Adrenal gland (tissue), 5 donors: ENCODE measurements around the gene VPS18.
A peak's percentile ranks its signal among the peaks of the same experiment; 100 is the strongest.

Experiments
- CTCF ChIP-seq, 6 experiments: fragments of 450-650 bp in 4 of 6; fragments of 200-600 bp in 2 of 6; sonication (generic) in 1 of 6; IDR thresholded peaks; 1 replicate in 5 of 6; 2 replicates in 1 of 6; pipeline versions ENCODE4 v1.5.1 to v1.8.0; 2016 to 2021; ENCODE audit warnings: antibody characterized with exemption in 6 of 6, mild to moderate bottlenecking in 2 of 6, moderate library complexity in 1 of 6
- POLR2A ChIP-seq, 2 donors: fragments of 450-650 bp; IDR thresholded peaks; one replicate each; pipeline ENCODE4 v1.6.1; 2017; ENCODE audit warnings: antibody characterized with exemption in 2 of 2, mild to moderate bottlenecking in 2 of 2, moderate library complexity in 1 of 2
- donor health status: DM: no; HTN: no; CAD: no.

DNA sequence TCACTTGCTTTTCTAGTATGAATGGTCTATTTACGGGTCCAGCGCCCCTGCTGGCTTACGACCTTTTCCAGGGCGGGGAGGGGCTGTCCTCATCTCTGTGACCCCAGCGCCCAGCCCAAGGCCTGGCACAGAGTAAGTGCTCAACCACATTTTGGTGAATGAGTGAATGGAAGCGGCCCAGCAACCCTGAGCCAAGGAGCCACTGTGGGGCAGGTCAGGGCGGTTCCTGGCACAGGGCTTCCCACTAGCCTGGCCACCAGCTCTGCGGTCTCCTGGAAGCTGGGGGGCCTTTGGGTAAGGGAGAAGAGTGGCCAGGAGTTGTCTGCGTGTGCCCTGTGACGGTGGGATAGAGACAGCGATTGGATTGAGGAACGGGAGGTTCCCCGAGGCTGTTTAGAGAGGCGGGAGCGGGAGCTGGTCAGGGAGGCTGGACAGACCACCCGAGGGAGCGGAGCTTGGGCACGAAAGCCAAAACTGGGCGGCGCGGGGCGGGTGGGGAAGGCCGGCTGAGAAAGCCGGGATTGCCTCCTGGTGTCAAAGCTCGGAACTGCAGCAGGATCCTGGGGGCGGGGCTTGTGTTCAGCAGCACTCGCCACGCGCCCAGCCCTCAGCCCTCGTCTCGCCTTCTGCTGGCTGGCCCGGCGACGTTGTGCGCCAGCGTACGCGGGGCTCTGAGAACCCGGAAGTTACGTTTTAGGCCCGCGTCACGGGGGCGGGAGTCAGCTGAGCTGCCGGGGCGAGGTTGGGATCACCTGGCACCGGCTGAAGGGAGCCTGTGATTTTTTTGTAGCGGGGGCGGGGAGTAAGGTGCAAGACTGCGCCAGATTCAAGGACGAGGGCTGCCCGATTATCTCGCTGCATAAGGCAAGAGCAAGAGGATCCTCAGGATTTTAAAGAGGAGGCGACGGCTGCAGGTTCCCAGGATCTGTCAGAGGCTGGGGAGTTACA lies at the start of gene VPS18:
- peak; percentile 93 to 99 (median 97) for TF ChIP-seq CTCF (IDR thresholded peaks at IDR 0.05)
- peak; percentile 54 to 87 for TF ChIP-seq POLR2A (IDR thresholded peaks at IDR 0.05)
